BE2C (cell line): Measurements from ENCODE around the gene IMPA2.

Experiments used
- DNase-seq: peaks from one replicate; pipeline ENCODE4 v3.0.0-alpha.2; 2020
- H3K27me3 ChIP-seq: fragments of 250-450 bp; sonication (Bioruptor Pico); 2 replicates; pipeline ENCODE4 v1.5.1; 2020; ENCODE audit warnings: mild to moderate bottlenecking
- H3K36me3 ChIP-seq: fragments of 250-450 bp; sonication (Bioruptor Pico); 2 replicates; pipeline ENCODE4 v1.5.1; 2020; ENCODE audit warnings: mild to moderate bottlenecking
- H3K4me1 ChIP-seq: fragments of 250-450 bp; sonication (Bioruptor Pico); 2 replicates; pipeline ENCODE4 v1.5.1; 2020
- H3K4me3 ChIP-seq: 2 replicates; pipeline ENCODE4 v1.5.1; 2011; ENCODE audit warnings: low read depth, low read length
- H3K9me3 ChIP-seq: fragments of 250-450 bp; sonication (Bioruptor Pico); 2 replicates; pipeline ENCODE4 v1.5.1; 2020
- TF ChIP-seq, protein P1 (sequence below): IDR thresholded peaks from 2 replicates; pipeline ENCODE4 v1.5.1; 2012; ENCODE audit warnings: mild to moderate bottlenecking, low read depth, low read length

Gene IMPA2

DNA sequence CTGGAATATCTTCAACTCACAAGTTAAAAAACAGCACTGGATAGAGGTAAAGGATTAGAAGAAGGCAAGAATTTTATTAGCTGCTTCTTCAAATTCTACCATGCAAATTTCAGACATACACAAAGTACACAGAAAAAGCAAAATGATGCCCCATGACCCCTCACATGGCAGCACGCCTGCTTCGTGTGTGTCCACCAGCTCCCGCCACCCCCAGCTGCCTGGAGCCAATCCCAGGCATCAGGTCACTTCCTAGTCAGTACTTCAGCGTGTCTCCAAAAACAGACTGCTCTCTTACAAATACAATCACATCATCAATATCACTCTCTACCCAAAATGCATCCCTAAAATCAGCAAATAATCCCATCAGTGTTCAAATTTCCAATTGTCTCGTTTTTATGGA is 35.8 kb downstream of the IMPA2 start:
- H3K4me3 ChIP-seq: no peak overlapping the region
- no peaks in the 10 kb centered on the region for H3K4me1 ChIP-seq
- DNase-seq: no peak
- no peaks in the 10 kb centered on the region for H3K36me3 ChIP-seq
- no peaks in the 10 kb centered on the region for H3K9me3 ChIP-seq
- no peaks in the 10 kb centered on the region for H3K27me3 ChIP-seq
- TF ChIP-seq, protein P1, sequence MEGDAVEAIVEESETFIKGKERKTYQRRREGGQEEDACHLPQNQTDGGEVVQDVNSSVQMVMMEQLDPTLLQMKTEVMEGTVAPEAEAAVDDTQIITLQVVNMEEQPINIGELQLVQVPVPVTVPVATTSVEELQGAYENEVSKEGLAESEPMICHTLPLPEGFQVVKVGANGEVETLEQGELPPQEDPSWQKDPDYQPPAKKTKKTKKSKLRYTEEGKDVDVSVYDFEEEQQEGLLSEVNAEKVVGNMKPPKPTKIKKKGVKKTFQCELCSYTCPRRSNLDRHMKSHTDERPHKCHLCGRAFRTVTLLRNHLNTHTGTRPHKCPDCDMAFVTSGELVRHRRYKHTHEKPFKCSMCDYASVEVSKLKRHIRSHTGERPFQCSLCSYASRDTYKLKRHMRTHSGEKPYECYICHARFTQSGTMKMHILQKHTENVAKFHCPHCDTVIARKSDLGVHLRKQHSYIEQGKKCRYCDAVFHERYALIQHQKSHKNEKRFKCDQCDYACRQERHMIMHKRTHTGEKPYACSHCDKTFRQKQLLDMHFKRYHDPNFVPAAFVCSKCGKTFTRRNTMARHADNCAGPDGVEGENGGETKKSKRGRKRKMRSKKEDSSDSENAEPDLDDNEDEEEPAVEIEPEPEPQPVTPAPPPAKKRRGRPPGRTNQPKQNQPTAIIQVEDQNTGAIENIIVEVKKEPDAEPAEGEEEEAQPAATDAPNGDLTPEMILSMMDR: no peak

DNA sequence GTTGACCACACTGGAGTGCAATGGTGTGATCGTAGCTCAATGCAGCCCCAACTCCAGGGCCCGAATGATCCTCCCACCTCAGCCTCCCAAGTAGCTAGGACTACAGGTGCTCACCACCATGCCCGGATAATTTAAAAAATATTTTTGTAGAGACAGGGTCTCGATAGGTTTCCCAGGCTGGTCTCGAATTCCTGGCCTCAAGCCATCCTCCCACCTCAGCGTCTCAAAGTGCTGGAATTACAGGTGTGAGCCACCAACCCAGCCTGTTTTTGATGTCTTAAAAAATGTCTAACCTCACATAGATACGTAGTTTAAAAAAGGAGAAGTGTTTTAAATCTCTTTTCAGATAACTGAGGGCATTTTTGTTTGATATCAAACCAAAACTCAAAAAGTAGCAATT is 37.6 kb downstream of the IMPA2 start:
- Histone ChIP-seq H3K36me3 (no peaks in the 10 kb centered on the region), H3K27me3 (no peaks in the 10 kb centered on the region), H3K4me3 (no peak overlapping the region), H3K4me1 (no peaks in the 10 kb centered on the region), H3K9me3 (no peaks in the 10 kb centered on the region)
- TF ChIP-seq, protein P1: no peak
- no peak for DNase-seq

DNA sequence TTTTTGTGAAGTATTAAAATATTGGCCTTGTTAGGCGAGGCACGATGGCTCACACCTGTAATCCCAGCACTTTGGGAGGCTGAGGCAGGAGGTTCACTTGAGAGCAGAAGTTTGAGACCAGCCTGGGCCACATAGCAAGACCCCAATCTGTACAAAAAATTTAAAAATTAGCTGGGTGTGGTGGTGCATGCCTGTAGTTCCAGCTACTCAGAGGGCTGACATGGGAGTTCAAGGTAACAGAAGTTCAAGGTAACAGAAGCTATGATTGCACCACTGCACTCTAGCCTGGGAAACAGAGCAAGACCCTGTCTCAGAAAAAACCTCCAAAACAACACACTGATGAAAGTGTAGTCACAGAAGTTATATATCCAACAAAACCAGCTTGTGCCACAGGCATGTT is 39.8 kb downstream of the IMPA2 start:
- no peak overlapping the region for H3K4me3 ChIP-seq
- no peak for DNase-seq
- TF ChIP-seq, protein P1: no peak
- H3K36me3 ChIP-seq: no peaks in the 10 kb centered on the region
- no peaks in the 10 kb centered on the region for H3K9me3 ChIP-seq
- H3K4me1 ChIP-seq: no peaks in the 10 kb centered on the region
- H3K27me3 ChIP-seq: no peaks in the 10 kb centered on the region

DNA sequence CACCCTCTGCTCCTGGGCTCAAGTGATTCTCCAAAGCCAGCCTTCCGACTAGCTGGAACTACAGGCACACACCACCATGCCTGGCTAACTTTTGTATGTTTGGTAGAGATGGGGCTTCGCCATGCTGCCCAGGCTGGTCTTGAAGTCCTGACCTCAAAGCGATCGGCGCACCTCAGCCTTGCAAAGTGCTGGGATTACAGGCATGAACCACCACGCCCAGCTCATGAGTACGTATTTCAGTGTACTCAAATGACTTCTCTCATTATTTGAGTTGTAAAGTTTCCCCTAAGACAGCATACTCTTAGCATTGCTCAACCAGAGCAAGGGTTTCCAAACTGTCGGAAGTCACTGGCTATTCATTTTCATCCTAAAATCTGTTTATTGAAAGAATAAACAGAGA is 40.3 kb downstream of the IMPA2 start:
- H3K4me1 ChIP-seq: no peaks in the 10 kb centered on the region
- H3K4me3 ChIP-seq: no peak overlapping the region
- no peaks in the 10 kb centered on the region for H3K36me3 ChIP-seq
- TF ChIP-seq, protein P1: no peak
- no peaks in the 10 kb centered on the region for H3K27me3 ChIP-seq
- H3K9me3 ChIP-seq: no peaks in the 10 kb centered on the region
- DNase-seq: no peak

DNA sequence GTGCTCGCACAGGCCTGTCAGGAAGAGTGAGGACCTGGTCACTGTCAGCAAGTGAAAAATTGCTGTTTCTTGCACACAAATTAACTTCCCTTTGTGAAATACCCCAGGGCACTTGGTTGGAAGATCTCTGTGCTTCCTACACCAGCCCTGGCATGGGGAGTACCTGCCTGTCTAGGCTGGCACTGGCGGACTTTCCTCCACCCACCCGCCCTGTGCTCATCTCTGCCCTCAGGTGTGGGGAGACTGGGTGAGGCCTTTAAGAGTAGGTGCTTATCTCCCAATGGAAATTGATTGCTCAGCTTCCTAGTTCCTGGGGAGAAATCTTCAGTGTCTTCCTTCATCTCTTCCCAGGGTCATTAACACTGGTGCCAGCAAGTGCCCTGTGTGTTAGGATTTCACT is 42.1 kb downstream of the IMPA2 start:
- DNase-seq: no peak
- H3K36me3 ChIP-seq: no peaks in the 10 kb centered on the region
- TF ChIP-seq, protein P1: no peak
- no peaks in the 10 kb centered on the region; the same call in 1 of the 2 replicates for H3K4me1 ChIP-seq
- H3K9me3 ChIP-seq: no peaks in the 10 kb centered on the region
- H3K4me3 ChIP-seq: no peak overlapping the region
- H3K27me3 ChIP-seq: no peaks in the 10 kb centered on the region

DNA sequence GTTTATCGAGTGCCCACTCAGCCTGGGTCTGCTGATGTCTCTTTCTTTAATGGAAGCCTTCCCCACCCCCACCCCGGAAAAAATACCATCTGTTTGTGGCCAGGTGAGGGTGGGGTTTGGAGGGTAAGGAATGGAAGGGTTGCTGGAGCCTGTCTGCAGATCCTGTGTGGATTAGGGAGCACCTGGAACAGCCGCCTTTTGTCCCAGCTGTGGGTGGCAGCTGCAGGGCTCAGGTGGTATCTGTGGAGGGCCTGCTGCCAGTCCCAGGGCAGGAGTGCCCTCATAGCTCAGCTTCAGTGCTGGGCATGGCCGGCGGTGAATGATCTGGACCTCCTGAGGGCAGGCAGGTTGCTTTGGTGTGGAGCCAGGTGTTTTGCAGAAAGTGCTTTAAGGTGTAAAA is 45.3 kb downstream of the IMPA2 start:
- DNase-seq: no peak
- no peaks in the 10 kb centered on the region for H3K27me3 ChIP-seq
- H3K9me3 ChIP-seq: no peaks in the 10 kb centered on the region
- no peaks in the 10 kb centered on the region for H3K36me3 ChIP-seq
- H3K4me3 ChIP-seq: no peak overlapping the region
- TF ChIP-seq, protein P1: no peak
- no peaks in the 10 kb centered on the region; the same call in 1 of the 2 replicates for H3K4me1 ChIP-seq
